Fibroblast of lung (primary cell): ENCODE measurements around the gene MACROD2. TPM values are rescaled to one million over a fixed set of nuclear protein-coding genes. Genes with fewer than 3 reads are reported as not detected.

Experiments
- DNase-seq, 2 donors: peaks; one replicate each; pipeline versions ENCODE4 v3.0.0 to v3.0.0-alpha.2; 2010; ENCODE audit warnings: low read depth in 2 of 2
- H2AFZ ChIP-seq: 2 replicates; pipeline ENCODE4 v1.5.1; 2012; ENCODE audit warnings: low read length, control low read depth, inconsistent platforms
- H3K27ac ChIP-seq: 2 replicates; pipeline ENCODE4 v1.5.1; 2011; ENCODE audit warnings: low read length, control low read depth; ENCODE audit not compliant: insufficient read depth
- H3K27me3 ChIP-seq: 2 replicates; pipeline ENCODE4 v1.5.1; 2011; ENCODE audit warnings: mild to moderate bottlenecking, low read length; ENCODE audit not compliant: control insufficient read depth, insufficient read depth
- H3K36me3 ChIP-seq: 2 replicates; pipeline ENCODE4 v1.5.1; 2011; ENCODE audit warnings: low read length; ENCODE audit not compliant: control insufficient read depth, insufficient read depth
- H3K4me1 ChIP-seq: 2 replicates; pipeline ENCODE4 v1.5.1; 2011; ENCODE audit warnings: low read length; ENCODE audit not compliant: control insufficient read depth, insufficient read depth; ENCODE audit errors: extremely low read depth
- H3K4me2 ChIP-seq: 2 replicates; pipeline ENCODE4 v1.5.1; 2011; ENCODE audit warnings: low read length, control low read depth; ENCODE audit not compliant: insufficient read depth; ENCODE audit errors: extremely low read depth
- H3K4me3 ChIP-seq, 4 experiments: fragments of 200-600 bp in 1 of 4; sonication (generic) in 1 of 4; replicated peaks in 1 of 4; 2 replicates each; pipeline ENCODE4 v1.5.1; 2011 to 2016; ENCODE audit warnings: low read length in 4 of 4, low read depth in 3 of 4, mild to moderate bottlenecking in 3 of 4, control low read depth in 2 of 4, inconsistent platforms in 1 of 4, mixed read lengths in 1 of 4; ENCODE audit not compliant: insufficient read depth in 1 of 4; ENCODE audit errors: control extremely low read depth in 1 of 4
- H3K79me2 ChIP-seq: 2 replicates; pipeline ENCODE4 v1.5.1; 2012; ENCODE audit warnings: mild to moderate bottlenecking, low read length, inconsistent platforms; ENCODE audit not compliant: control insufficient read depth, insufficient read depth
- H3K9ac ChIP-seq: 2 replicates; pipeline ENCODE4 v1.5.1; 2011; ENCODE audit warnings: mild to moderate bottlenecking, low read length, control low read depth; ENCODE audit not compliant: insufficient read depth
- H3K9me3 ChIP-seq: 2 replicates; pipeline ENCODE4 v1.5.1; 2012; ENCODE audit warnings: low read depth, low read length; ENCODE audit not compliant: control insufficient read depth, insufficient read depth
- H4K20me1 ChIP-seq: 2 replicates; pipeline ENCODE4 v1.5.1; 2011; ENCODE audit warnings: low read length; ENCODE audit not compliant: control insufficient read depth, insufficient read depth; ENCODE audit errors: extremely low read depth
- EZH2 ChIP-seq: IDR thresholded peaks from 2 replicates; pipeline ENCODE4 v1.5.1; 2012; ENCODE audit warnings: low read length, control low read depth, mild to moderate bottlenecking; ENCODE audit errors: missing control alignments
- polyA plus RNA-seq, 2 donors: library from polyadenylated mRNA; depleted of rRNA in 1 of 2; stranded (reverse) in 1 of 2; unstranded in 1 of 2; fragments of >200 nt; gene quantifications; 2 replicates each; pipeline ENCODE4 v1.2.1, GENCODE V29; 2011 to 2012; ENCODE audit warnings: missing spikeins in 1 of 2
- total RNA-seq: library from RNA; depleted of rRNA; stranded (reverse); fragments of >200 nt; gene quantifications from 2 replicates; pipeline ENCODE4 v1.2.1, GENCODE V29; 2014
- TF ChIP-seq, protein P1 (sequence below), 2 donors: IDR thresholded peaks in 1 of 2; conservative IDR thresholded peaks in 1 of 2; 1 replicate in 1 of 2; 2 replicates in 1 of 2; pipeline ENCODE4 v1.5.1; 2011 to 2012; ENCODE audit warnings: low read length in 2 of 2, control low read depth in 1 of 2, inconsistent platforms in 1 of 2, low read depth in 1 of 2, mild to moderate bottlenecking in 1 of 2

MACROD2 gene
- total and polyA plus RNA-seq, 2 donors (not counting 1 experiment from before 2014, with no cell fraction given) = 0.54 to 1.7 TPM

DNA sequence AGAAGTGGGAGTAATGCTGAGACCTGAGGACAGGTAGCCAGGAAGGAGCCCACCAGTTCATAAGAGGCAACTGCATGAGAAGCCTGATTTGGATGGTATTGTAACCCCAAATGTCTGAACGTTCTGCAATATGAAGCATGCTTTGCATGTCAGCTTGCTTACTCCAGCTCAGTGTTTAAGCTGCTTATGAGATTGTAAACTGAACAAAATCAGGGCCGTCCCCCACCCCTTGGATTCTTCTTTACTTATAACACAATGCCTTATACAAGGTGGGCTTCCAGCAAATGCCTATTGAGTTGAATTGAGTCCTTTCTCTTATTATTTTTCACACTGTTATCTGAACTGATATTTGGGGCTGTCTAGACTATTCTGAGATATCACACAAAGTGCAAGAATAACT lies 1816.6 kb downstream of the MACROD2 start:
- Histone ChIP-seq H3K79me2 (no peaks in the 10 kb centered on the region), H3K27ac (no peak overlapping the region), H3K36me3 (no peaks in the 10 kb centered on the region), H3K4me1 (no peaks in the 10 kb centered on the region), H3K9me3 (no peaks in the 10 kb centered on the region), H4K20me1 (no peaks in the 10 kb centered on the region), H3K27me3 (no peaks in the 10 kb centered on the region), H3K9ac (no peak overlapping the region), H3K4me3 (no peak overlapping the region), H3K4me2 (no peak overlapping the region), H2AFZ (no peak overlapping the region)
- no peak for DNase-seq
- TF ChIP-seq, protein P1, sequence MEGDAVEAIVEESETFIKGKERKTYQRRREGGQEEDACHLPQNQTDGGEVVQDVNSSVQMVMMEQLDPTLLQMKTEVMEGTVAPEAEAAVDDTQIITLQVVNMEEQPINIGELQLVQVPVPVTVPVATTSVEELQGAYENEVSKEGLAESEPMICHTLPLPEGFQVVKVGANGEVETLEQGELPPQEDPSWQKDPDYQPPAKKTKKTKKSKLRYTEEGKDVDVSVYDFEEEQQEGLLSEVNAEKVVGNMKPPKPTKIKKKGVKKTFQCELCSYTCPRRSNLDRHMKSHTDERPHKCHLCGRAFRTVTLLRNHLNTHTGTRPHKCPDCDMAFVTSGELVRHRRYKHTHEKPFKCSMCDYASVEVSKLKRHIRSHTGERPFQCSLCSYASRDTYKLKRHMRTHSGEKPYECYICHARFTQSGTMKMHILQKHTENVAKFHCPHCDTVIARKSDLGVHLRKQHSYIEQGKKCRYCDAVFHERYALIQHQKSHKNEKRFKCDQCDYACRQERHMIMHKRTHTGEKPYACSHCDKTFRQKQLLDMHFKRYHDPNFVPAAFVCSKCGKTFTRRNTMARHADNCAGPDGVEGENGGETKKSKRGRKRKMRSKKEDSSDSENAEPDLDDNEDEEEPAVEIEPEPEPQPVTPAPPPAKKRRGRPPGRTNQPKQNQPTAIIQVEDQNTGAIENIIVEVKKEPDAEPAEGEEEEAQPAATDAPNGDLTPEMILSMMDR (conservative IDR thresholded peaks at IDR 0.05 in 1 of 2, IDR thresholded peaks at IDR 0.05 in 1 of 2; ENCODE audit: low read depth in 1 of 2, low read length in 2 of 2) = no peak
- no peak for TF ChIP-seq EZH2

DNA sequence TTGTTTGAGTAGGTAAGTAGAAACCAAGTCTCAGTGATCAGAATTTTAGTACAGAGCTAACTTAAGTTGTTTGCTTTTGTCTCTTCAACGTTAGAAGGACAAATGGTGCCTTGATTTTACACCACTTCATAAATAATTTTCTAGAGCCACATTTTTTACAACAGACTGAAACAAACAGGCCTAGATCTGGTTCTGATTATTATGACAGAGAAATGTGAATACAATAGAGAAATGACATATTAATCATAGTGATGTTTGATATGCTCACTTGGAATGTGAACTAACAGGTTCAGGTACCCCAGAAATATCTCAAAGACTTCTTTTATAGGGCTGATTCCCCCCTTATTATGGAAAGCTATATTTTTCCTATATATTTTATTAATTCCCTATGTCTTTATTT lies 1817.4 kb downstream of the MACROD2 start:
- H3K4me2 ChIP-seq = no peak overlapping the region
- H2AFZ ChIP-seq = no peak overlapping the region
- H3K79me2 ChIP-seq = no peaks in the 10 kb centered on the region
- no peaks in the 10 kb centered on the region for H3K4me1 ChIP-seq
- H3K27me3 ChIP-seq = no peaks in the 10 kb centered on the region
- TF ChIP-seq, protein P1 (conservative IDR thresholded peaks at IDR 0.05 in 1 of 2, IDR thresholded peaks at IDR 0.05 in 1 of 2; ENCODE audit: low read depth in 1 of 2, low read length in 2 of 2) = no peak
- TF ChIP-seq EZH2 = no peak
- no peak overlapping the region for H3K4me3 ChIP-seq
- H4K20me1 ChIP-seq = no peaks in the 10 kb centered on the region
- H3K27ac ChIP-seq = no peak overlapping the region
- H3K9ac ChIP-seq = no peak overlapping the region
- H3K9me3 ChIP-seq = no peaks in the 10 kb centered on the region
- DNase-seq = no peak
- no peaks in the 10 kb centered on the region for H3K36me3 ChIP-seq

DNA sequence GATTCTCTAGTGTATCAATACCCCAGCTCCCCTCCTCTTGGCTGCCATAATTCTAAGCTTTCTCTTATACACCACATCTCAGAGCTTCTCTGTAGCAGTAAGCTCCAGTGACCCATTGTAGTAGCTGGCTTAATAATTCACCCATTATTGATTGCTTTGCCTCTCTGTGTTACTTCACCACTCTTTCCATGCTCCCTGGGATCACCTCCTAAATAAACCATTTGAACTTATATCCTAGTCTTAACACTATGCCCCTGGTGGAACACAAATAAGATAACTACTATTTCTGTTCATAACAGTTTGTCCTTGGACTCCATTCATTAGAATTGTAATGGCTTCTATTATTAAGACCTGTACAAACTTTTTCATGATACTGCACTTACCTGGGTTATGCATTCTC lies 1819.0 kb downstream of the MACROD2 start:
- H3K27ac ChIP-seq = no peak overlapping the region
- no peak overlapping the region for H3K4me3 ChIP-seq
- H3K27me3 ChIP-seq = no peaks in the 10 kb centered on the region
- TF ChIP-seq, protein P1 (conservative IDR thresholded peaks at IDR 0.05 in 1 of 2, IDR thresholded peaks at IDR 0.05 in 1 of 2; ENCODE audit: low read depth in 1 of 2, low read length in 2 of 2) = no peak
- no peak for TF ChIP-seq EZH2
- no peak for DNase-seq
- H4K20me1 ChIP-seq = no peaks in the 10 kb centered on the region
- no peaks in the 10 kb centered on the region for H3K36me3 ChIP-seq
- no peaks in the 10 kb centered on the region for H3K79me2 ChIP-seq
- no peak overlapping the region for H3K9ac ChIP-seq
- H3K4me2 ChIP-seq = no peak overlapping the region
- H2AFZ ChIP-seq = no peak overlapping the region
- no peaks in the 10 kb centered on the region for H3K9me3 ChIP-seq
- H3K4me1 ChIP-seq = no peaks in the 10 kb centered on the region
